HG03103 (cell line): ENCODE data around the gene RPL36AL.
"Not testable (repeated sequence)": the region's sequence is repeated elsewhere in the genome, so short reads cannot be mapped to it uniquely, and the experiment has no call there.

Experiments
- ATAC-seq: cut with Tn5 transposase; IDR thresholded peaks from one replicate; pipeline ENCODE4 v1.9.1; 2021; ENCODE audit warnings: low read depth; ENCODE audit not compliant: unreplicated experiment

Gene RPL36AL

GRCh38 chr14:49619730-49620129 is 696 bp downstream of the RPL36AL start:
- no peak for ATAC-seq

DNA sequence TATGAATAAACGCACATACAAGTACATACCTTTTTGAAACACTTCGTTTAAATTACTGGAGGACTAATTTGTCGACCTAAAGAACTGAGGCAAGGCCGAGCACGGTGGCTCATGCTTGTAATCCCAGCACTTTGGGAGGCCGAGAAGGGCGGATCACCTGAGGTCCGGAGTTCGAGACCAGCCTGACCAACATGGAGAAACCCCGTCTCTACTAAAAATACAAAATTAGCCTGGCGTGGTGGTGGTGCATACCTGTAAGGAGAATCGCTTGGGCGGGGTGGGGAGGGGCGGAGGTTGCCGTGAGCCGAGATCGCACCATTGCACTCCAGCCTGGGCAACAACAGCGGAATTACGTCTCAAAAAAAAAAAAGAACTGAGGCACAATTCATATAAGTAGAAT is 1.2 kb downstream of the RPL36AL start:
- ATAC-seq = not testable (repeated sequence)

GRCh38 chr14:49617852-49618519 is 2.4 kb downstream of the RPL36AL start:
- no peak for ATAC-seq

- ATAC-seq = no peak
Measured at GRCh38 chr14:49615776-49616175, 4.7 kb downstream of the RPL36AL start.

GRCh38 chr14:49614196-49614595 is 6.2 kb downstream of the RPL36AL start:
- no peak for ATAC-seq

GRCh38 chr14:49612671-49613070 is 7.8 kb downstream of the RPL36AL start:
- no peak for ATAC-seq

- ATAC-seq = no peak
Measured at GRCh38 chr14:49612251-49612650, 8.2 kb downstream of the RPL36AL start.

GRCh38 chr14:49607583-49607982 is 12.8 kb downstream of the RPL36AL start:
- no peak for ATAC-seq

DNA sequence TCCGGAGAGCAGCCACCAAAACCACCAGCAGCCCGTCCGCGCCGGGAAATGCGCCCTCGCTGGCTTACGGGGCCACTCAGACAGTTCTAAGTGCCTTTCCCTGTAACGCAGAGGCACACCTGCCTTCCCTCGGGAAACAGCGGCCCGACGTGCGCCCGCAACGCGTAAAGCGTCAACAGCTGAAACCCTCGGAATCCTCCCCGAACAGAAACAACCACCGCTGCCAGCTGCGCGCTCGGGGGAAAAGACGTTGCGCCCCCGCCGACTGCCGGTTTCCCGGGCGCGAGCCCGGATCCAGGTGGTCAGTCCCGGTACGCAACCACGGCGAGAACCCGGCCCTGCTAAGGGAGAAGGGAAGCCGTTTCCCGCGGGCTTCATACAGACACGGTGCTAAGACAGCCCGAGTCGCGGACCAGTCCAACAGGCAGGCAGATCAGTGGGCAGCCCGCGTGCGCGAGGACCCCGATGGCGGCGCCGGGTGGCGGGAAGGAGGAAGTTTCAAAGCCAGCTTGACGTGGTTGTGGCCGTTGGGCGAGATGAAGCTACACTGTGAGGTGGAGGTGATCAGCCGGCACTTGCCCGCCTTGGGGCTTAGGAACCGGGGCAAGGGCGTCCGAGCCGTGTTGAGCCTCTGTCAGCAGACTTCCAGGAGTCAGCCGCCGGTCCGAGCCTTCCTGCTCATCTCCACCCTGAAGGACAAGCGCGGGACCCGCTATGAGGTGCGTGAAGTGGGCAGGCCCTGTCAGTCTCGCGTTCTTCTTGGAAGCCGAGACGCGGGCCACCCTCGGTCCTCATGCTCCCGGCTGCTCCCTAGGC is 21.7 kb downstream of the RPL36AL start, which contains the start of gene LRR1:
TSS of gene LRR1 (plus strand) at position 456 of the 816 bp plus-strand sequence. CDS start at position 537, 81 bp downstream.
- peak; percentile 34 for ATAC-seq

GRCh38 chr14:49598189-49598484 is 22.3 kb downstream of the RPL36AL start:
- ATAC-seq = no peak

- ATAC-seq = no peak
Measured at GRCh38 chr14:49594347-49595091, 25.9 kb downstream of the RPL36AL start.

GRCh38 chr14:49593016-49593415 is 27.4 kb downstream of the RPL36AL start:
- no peak for ATAC-seq

- no peak for ATAC-seq
Measured at GRCh38 chr14:49589387-49589786, 31.0 kb downstream of the RPL36AL start.

- ATAC-seq = peak; percentile 29
Measured at GRCh38 chr14:49586673-49587460, 33.6 kb downstream of the RPL36AL start.

- ATAC-seq = peak; percentile 86
Measured at GRCh38 chr14:49585803-49586672, 34.4 kb downstream of the RPL36AL start, which contains the start of gene RPS29. Gene RPS29 (minus strand): TSS chr14:49586380. CDS start chr14:49586346, 34 bp downstream.

DNA sequence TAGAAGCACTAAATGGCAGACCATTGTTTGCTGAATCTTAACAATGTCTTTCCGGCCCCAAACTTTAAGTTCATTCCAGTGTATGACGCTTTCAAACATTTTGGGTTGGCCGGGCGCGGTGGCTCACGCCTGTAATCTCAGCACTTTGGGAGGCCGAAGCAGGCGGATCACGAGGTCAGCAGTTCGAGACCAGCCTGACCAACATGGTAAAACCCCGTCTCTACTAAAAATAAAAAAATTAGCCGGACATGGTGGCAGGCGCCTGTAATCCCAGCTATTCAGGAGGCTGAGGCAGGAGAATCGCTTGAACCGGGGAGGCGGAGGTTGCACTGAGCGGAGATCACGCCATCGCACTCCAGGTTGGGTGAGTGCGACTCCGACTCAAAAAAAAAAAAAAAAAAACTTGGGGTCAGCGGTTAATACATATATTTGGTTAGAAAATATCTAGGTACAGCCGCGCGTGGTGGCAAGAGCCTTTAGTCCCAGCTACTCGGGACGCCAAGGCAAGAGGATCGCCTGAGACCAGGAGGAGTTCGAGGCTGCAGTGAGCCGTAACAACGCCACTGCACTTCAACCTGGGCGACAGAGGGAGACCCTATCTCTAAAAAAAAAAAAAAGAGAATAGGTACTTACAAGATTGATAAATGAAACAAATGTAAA is 35.3 kb downstream of the RPL36AL start:
- not testable (repeated sequence) for ATAC-seq

- no peak for ATAC-seq
Measured at GRCh38 chr14:49584058-49584457, 36.4 kb downstream of the RPL36AL start.

- ATAC-seq = no peak
Measured at GRCh38 chr14:49583629-49584028, 36.8 kb downstream of the RPL36AL start.
